ENCODE measurements around the gene OTOP1.
"Not testable (repeated sequence)": the region's sequence is repeated elsewhere in the genome, so short reads cannot be mapped to it uniquely, and the experiment has no call there.

Gene OTOP1

GRCh38 chr4:4227510-4228355 is 1.0 kb upstream of the OTOP1 start:
- DNase-seq: no peak

- DNase-seq: no peak
Observed at GRCh38 chr4:4225915-4226605, 669 bp downstream of the OTOP1 start.

DNA sequence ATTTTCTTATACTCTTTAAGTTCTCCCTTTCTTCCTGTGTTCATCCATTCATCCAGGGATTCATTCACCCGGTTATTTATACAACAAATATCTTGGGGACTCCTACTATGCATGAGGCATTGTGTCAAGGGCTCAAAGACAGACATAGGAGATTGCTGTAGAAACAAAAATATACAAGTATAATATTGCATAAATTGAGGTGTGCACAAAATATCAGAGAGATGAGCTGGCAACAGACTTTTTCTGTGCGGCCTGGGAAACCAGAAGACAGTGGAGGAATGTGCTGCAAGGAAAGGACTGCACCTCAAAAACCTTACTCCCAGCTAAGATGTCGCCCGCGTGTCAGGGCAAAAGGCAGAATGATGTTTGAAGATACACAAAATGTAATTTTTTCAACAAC is 9.6 kb downstream of the OTOP1 start:
- no peak for DNase-seq

DNA sequence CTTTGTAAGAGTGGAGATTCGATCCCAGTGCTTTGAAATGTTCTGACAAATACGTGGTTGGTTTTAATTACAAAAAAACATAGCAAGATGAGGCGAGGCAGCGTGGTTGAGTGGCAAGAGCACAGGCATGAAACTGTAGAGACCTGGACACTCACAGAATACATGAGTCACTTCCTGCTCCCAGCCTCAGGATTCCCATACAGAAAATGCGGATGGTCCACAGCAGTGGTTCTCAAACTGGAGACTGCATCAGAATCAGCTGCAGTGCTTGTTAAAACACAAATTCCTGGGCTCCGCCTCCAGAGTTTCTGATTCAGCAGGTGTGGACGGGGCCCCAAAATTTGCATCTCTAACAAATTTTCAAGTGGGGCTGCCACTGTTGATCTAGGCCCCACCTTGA is 10.1 kb downstream of the OTOP1 start:
- no peak for DNase-seq

GRCh38 chr4:4213674-4214073 is 13.1 kb downstream of the OTOP1 start:
- not testable (repeated sequence) for DNase-seq

DNA sequence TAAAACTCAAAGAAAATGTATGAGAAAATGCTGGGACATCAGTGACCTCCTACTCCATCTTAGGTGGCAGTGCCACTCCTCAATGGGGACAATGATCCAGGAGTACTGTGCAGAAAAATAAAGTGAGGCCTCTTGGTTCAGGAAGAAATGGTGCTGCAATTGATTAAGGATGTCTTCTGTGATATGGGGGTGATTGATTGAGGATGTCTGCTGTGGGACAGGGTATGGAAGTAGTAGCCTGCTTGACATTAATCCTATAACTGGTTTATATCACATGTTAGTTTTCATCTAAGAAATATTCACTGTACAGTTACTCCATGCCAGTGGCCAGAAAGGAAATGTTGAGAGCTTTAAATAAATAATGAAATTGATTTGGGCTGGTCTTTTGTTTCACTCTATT is 20.5 kb downstream of the OTOP1 start:
- DNase-seq: no peak

- DNase-seq: no peak
Observed at GRCh38 chr4:4204401-4204745, 22.4 kb downstream of the OTOP1 start.

GRCh38 chr4:4203688-4204400 is 22.9 kb downstream of the OTOP1 start:
- DNase-seq: no peak

DNA sequence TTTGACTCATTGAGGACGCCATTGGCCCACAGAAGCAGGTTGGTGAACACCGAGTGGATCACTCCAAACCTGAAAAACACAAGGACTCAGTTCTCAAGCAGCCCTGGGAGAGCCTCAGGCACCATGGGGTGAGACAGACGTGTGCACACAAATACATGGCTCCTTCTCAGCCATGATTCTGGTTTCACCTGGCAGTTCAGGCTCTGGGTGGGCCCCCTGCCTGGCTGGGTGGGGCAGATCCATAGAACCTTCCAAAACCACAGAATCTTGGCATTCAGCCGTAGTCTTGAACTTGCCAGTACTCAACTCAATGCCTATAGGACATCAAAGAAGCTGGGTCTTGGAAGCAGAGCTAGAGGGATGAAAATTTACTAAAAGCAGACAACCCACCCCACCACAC is 24.2 kb downstream of the OTOP1 start:
- DNase-seq: no peak

DNA sequence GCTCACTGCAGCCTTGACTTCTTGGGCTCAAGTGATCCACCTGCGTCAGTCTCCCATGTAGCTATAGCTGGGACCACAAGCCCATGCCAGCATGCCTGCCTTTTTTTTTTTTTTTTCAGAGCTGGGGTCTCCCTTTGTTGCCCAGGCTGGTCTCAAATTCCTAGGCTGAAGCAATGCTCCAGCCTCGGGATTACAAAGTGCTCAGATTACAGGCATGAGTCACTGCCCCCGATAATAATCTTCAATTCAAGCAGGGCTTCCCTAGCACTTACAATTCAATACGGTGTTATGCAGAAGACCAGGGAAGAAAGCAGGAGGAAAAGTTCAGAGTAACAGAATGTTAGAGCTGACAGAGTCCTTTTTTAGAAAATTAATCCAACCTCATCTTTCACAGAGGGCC is 26.1 kb downstream of the OTOP1 start:
- DNase-seq: no peak

GRCh38 chr4:4195354-4195753 is 31.4 kb downstream of the OTOP1 start:
- no peak for DNase-seq

DNA sequence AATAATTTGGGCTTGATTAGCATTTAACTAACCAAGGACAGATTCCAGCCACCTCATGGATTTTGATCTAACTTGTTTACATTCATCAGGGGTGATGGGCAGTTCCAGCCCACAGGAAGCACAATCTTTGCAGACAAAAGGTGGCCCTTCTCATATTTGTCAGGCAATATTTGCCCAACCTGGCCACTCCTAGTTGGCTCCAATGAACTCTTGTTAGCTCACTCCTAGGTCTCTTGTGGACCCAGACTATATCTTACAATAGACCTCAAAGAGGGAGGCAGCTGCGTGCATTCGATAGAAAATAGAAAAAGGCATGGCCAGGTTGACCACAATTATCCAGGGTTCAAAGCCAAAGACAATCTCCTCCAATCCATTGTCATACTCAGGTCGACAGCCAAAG is 38.2 kb downstream of the OTOP1 start:
- not testable (repeated sequence) for DNase-seq

DNA sequence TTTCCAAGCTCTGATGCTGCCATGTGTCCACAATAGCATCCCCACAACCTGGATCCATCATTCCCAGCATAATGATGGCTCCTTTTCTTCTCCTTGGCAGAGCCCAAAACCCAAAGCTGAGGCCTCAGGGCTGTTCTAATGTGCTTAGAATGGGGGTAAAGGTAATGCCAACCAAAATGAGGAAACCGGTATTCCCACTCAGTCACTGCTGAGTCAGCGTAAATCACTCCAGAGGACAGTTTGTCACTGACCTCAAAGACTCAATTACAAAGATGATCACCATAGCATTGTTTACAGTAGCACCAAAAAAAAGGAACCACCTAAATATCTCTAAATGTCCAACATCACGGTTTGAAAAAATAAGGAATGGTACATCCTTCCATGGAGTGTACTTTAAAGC is 41.2 kb downstream of the OTOP1 start:
- no peak for DNase-seq

GRCh38 chr4:4182835-4183568 is 43.7 kb downstream of the OTOP1 start:
- no peak for DNase-seq

DNA sequence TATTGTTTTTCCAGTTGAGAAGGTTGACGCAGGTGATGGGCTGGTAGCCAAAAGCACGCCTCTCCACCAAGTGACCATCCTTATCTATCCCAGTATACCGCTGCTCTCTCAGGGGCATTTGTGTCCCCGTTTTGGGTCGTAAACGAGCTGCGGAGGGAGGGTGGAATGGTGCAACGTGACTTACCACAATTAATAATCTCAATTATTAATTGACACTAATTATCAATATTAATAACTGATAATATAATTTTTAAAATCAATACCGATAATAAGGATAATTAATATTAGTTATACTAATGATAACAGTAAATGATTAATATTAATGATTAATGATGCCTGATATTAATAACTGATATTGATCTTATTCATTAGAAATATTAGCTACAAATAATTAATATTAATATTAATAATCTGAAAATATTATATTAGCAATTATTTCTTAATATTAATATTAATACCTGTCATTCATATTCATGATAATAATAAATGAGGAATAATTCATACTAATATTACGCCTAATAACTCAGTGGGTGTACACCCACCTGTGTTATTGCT is 56.1 kb downstream of the OTOP1 start:
- DNase-seq: no peak

GRCh38 chr4:4167981-4168780 is 58.5 kb downstream of the OTOP1 start:
- DNase-seq: not testable (repeated sequence)

GRCh38 chr4:4166986-4167385 is 59.7 kb downstream of the OTOP1 start:
- DNase-seq: not testable (repeated sequence)

DNA sequence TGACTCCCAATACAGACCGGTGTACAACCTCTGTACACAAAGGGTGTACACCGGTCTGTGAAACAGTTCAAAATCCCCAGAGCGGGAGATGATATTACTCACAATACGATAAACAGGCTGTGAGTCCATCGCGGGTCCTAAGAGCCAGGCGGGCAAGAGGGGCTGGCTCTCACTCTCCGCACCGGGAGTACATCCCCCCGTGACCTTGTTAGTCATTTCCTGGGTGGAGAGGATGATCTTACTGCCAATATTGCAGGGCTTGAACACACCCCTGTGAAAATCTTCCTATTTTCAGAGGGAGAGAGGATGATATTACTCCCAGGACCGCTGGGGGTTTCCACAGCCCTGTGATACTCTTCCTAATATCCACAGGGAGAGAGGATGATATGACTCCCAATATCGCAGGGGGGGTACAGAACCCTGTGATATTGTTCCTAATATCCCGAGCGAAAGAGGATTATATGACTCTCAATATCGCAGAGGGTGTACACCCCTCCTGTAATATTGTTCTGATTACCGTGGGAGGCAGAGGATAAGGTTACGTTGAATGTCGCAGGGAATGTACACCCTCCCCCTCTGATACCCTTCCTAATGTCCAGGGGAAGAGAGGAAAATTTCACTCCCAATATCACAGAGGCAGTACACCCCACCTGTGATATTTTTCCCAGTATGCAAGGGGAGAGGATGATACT is 60.9 kb downstream of the OTOP1 start:
- not testable (repeated sequence) for DNase-seq

GRCh38 chr4:4164532-4165173 is 62.1 kb downstream of the OTOP1 start:
- DNase-seq: not testable (repeated sequence)

- not testable (repeated sequence) for DNase-seq
Observed at GRCh38 chr4:4162186-4162585, 64.5 kb downstream of the OTOP1 start.

All from activated effector memory CD4-positive, alpha-beta T cell treated with Interleukin-2 at 50 U/mL for 16 hours (primary cell).